ENCODE data around the gene DGKB.

The DGKB gene

GRCh38 chr7:14821757-14822480 lies 80.6 kb downstream of the DGKB start:
- DNase-seq (ENCODE audit: low spot score) = no peak

- DNase-seq (ENCODE audit: low spot score) = no peak
Observed at GRCh38 chr7:14818871-14819270, 83.7 kb downstream of the DGKB start.

GRCh38 chr7:14817829-14818614 lies 84.5 kb downstream of the DGKB start:
- no peak for DNase-seq (ENCODE audit: low spot score)

GRCh38 chr7:14807507-14807906 lies 95.0 kb downstream of the DGKB start:
- DNase-seq (ENCODE audit: low spot score) = no peak

- DNase-seq (ENCODE audit: low spot score) = no peak
Observed at GRCh38 chr7:14806891-14807290, 95.7 kb downstream of the DGKB start.

- DNase-seq (ENCODE audit: low spot score) = no peak
Observed at GRCh38 chr7:14805105-14805719, 97.3 kb downstream of the DGKB start.

GRCh38 chr7:14800664-14801063 lies 101.9 kb downstream of the DGKB start:
- no peak for DNase-seq (ENCODE audit: low spot score)

GRCh38 chr7:14793151-14793550 lies 109.4 kb downstream of the DGKB start:
- no peak for DNase-seq (ENCODE audit: low spot score)

GRCh38 chr7:14787551-14787950 lies 115.0 kb downstream of the DGKB start:
- no peak for DNase-seq (ENCODE audit: low spot score)

GRCh38 chr7:14786314-14786895 lies 116.1 kb downstream of the DGKB start:
- DNase-seq (ENCODE audit: low spot score) = no peak

GRCh38 chr7:14777806-14778205 lies 124.7 kb downstream of the DGKB start:
- DNase-seq (ENCODE audit: low spot score) = no peak

GRCh38 chr7:14776266-14776665 lies 126.3 kb downstream of the DGKB start:
- DNase-seq (ENCODE audit: low spot score) = no peak

GRCh38 chr7:14773729-14774271 lies 128.8 kb downstream of the DGKB start:
- DNase-seq (ENCODE audit: low spot score) = no peak

- DNase-seq (ENCODE audit: low spot score) = no peak
Observed at GRCh38 chr7:14770614-14771013, 131.9 kb downstream of the DGKB start.

GRCh38 chr7:14769261-14769660 lies 133.3 kb downstream of the DGKB start:
- no peak for DNase-seq (ENCODE audit: low spot score)

GRCh38 chr7:14767716-14768425 lies 134.7 kb downstream of the DGKB start:
- DNase-seq (ENCODE audit: low spot score) = no peak

GRCh38 chr7:14766747-14767146 lies 135.8 kb downstream of the DGKB start:
- no peak for DNase-seq (ENCODE audit: low spot score)

- no peak for DNase-seq (ENCODE audit: low spot score)
Observed at GRCh38 chr7:14765731-14766130, 136.8 kb downstream of the DGKB start.

GRCh38 chr7:14762561-14762960 lies 140.0 kb downstream of the DGKB start:
- DNase-seq (ENCODE audit: low spot score) = no peak

GRCh38 chr7:14761510-14762296 lies 140.8 kb downstream of the DGKB start:
- DNase-seq (ENCODE audit: low spot score) = no peak
